ENCODE measurements around the gene TXNDC11.

The TXNDC11 gene

DNA sequence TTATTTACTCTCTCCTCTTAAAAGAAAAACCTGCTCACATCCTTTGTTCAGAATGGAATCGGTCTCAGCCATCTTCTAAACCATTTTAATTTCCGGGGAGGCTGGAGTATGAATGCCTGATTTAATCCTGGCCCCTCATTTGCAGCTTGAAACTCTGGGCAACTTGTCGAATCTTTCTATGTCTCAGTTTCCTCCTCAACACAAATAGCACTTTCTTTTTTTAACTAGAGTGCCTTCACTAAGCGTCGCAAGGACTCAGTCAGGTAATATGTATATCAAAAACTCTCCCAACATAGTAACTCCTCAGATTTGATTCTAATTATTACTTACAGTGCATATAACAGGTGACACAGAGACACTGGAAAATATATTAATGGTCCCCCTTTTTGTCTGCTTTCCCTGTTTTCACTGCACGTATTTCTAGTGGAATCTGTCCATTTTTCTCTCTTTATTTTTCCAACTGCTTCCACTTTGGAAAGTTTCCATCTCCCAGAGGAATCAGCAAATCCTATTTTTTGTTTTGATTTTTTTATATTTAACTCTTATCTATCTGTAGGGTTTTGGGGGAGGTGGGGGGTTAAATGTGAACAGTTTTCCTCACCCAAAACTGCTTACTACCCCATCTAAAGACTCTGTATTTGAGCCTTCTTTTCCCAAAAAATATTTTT, 55.8 kb downstream of the TXNDC11 start:
- no peak for DNase-seq

DNA sequence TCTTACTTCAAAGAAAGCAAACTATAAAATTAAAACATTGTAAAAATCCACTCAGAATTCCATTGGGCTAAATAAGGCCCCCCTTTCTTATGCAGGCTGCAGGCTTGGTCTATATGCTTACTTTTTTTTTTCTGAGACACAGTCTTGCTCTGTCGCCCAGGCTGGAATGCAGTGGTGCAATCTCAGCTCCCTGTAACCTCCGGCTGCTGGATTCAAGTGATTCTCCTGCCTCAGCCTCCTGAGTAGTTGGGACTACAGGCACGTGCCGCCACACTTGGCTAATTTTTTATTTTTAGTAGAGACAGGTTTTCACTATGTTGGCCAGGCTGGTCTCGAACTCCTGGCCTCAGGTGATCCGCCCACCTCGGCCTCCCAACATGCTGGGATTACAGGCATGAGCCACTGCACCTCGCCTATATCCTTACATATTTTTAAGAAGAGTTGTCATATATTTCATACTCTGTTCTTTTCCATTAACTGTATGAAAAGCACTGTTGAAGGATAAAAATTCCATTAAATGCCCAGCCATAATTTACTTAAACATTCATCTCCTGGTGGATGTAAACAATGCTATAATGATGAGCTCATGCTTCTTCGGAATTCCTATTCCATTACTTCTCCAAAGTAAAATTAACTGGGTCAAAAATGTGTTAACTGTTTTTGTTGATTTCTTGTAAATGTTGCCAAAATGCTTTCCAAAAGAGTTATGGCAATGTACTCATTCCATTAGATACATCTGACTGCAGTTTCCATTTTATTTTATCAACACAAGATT, 56.6 kb downstream of the TXNDC11 start:
- no peak for DNase-seq

DNA sequence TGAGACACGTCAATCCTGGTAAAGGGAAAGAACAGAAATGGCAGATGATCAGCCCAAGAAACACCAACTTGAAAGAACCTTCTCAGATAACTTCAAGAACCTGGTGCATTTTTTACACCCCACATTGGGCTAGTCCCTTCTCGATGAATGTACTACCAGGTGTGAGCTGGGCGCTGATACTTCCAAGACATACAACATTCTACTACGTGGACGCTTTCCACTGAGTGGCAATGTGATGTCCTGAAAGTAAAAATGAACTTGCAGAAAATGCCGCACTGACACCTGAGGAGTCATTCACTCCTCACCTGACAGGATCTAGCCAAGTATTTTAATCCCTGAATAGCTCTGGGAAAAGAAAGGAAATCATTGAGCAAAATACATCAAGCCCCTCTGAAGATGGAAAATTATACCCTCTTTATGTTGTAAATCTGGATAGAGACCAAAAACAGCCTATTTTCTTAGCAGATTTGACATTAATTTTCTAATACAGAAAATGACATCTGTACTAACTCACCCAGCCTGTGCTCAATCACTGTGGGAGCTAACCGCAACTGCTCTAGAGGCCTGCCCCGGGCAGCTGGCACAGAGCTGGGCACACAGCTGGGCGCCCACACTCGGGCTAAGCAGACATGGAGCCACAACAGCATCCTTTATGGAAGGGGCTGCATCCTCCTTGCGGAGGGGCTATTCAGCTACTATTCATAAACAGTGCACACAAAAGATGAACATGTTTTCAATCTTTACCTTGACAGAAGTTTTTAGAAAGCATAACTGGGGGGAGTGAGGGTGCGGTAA, 58.2 kb downstream of the TXNDC11 start:
- DNase-seq: no peak

DNA sequence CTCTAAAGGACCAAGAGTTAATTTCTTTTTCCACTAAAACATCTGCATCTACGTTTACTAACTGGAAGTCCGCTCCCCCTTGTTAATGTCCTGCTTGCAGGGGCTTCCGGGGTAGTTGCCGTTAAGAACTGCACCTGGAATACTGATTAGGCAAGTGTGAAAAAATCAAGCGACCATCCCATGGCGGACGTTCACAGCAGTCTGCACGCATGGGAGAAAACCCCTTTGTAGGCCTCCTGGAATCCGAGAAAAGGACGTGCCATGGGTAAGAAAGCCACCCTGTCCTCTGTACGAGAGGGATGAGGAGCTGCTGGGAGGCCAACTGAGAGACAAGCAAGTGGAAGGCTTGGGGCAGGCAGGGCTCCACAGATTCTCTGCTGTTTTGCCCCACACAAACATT, 59.5 kb downstream of the TXNDC11 start:
- DNase-seq: no peak

DNA sequence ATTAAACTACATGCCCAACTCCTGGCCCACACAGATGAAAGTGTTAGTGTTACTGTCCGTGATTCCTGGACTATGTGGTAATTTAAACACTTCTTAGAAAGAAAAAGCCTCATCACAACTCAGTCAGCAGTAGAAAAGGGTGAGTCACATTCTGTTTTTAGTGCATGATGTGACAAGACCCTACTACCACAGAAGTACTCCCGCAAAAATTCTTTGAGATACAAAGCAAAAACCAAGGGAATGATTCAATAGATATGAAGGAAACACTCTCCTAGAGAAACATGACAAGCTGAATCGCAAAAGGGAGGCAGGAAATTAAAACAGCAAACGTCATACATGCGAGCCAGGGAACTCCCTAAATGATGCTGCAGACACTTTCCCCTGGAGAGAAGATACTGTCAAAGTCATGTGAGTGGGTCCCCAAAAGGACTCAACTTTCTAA, 60.0 kb downstream of the TXNDC11 start:
- peak; percentile 89 for DNase-seq

DNA sequence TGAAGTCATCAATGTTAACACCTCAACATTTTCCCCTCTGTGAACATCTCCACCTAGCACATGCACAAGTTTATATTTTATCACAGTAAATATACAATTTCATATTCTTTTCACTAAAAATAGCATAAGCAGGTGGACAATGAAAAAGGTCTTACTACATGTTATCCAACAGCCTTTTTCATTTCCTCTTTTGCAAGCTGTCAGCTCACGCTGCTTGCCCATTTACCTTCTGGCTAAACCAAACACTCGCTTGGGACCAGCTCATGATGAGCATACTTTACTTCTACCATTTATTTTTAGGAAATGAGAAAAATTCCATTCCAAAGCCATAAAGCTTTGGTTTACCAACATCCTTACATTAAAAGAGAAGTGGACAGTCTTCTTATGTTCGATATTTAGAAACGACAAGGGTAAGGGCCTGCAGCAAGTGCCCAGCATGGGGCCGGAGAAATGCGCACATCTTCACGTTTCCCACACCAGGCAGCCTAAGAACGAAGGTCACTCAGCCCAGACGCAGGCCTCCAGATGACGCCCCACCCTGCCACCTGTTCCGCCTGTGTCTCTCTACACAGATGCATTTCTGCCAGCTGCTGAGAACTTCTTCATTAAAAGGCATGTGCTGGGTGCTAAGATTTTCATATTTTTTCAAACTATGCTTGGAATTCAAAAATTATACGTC, 60.5 kb downstream of the TXNDC11 start:
- no peak for DNase-seq

DNA sequence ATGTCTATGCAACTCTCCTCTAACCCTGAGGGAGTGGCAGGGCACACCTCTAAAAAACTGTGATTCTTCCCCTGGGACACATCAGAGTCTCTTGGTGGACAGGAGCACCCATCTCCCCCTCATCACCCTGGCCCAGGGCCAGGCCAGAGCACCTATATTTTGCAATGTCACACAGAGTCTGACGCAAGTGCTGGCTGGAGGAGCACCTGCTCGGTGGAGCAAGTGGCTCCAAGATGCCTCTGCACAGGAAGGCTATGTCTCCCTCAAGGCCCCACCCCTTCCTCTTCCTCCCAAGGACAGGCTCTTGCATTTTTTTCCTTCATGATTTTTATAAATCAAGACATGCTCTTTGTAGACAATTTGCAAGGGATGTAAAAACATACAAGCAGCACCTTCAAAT, 61.1 kb downstream of the TXNDC11 start:
- no peak for DNase-seq

DNA sequence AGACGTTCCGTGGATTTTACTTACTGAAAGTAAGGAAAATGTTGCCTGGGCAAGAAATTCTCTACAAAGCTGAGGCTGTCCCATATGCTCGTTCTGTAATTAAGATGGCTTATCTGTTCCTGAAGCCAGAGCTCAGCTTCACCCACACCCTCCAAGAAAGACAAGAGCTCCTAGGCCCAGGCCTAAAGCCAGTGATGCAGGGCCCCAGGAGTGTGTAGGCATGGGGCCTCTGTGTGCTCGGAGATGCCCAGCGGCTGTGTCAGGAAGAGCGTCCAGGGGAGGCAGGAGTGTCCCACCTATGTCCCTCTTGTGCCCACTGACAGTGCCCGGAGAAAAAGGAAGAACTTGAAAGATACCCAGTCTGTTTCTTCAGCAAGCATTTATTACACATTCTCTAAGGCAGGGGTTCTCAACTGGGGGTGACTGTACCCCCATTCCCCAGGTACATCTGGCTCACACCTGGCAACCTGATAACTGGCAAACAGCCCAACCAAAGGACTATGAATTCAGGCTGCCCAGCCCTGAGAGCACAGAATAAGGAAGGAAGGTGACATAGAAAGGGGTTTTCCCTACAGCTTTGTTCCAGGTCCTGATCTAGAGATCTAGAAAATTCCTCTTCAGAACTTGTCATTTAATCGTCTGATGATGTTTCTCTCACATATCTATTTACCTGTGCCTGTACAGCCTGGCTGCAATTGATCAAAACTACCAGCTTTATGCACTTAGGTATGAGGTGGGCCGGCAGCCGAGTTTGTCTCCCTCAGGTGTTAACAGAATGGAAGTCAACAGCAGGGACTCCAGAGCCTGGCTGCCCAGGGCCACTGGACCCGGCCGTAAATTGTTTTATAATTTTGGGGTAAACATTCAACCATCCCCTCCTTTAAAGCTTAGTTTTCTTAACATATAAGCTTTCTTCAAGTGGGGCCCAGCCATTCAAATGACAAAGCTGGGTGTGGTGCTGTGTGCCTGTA, 62.4 kb downstream of the TXNDC11 start:
- no peak for DNase-seq

DNA sequence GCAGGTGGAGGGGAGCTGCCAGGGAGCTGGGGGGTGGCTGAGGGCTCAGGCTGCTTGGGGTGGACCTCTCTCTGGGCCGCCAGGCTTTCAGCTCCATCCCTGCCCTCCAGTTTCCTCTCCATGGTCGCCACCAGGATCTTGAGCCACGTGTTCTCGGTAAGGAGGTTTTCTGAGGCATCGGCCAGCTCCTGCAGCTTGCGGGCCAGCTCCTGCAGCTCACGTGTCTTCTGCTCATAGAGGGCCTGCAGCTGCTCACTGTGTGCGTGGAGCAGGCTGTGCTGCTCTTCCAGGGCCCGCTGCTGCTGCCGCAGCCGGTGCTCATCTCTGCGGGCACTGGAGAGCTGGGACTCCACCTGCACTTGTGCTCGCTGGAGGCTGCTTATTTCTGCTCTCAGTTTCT, 63.4 kb downstream of the TXNDC11 start:
- no peak for DNase-seq

DNA sequence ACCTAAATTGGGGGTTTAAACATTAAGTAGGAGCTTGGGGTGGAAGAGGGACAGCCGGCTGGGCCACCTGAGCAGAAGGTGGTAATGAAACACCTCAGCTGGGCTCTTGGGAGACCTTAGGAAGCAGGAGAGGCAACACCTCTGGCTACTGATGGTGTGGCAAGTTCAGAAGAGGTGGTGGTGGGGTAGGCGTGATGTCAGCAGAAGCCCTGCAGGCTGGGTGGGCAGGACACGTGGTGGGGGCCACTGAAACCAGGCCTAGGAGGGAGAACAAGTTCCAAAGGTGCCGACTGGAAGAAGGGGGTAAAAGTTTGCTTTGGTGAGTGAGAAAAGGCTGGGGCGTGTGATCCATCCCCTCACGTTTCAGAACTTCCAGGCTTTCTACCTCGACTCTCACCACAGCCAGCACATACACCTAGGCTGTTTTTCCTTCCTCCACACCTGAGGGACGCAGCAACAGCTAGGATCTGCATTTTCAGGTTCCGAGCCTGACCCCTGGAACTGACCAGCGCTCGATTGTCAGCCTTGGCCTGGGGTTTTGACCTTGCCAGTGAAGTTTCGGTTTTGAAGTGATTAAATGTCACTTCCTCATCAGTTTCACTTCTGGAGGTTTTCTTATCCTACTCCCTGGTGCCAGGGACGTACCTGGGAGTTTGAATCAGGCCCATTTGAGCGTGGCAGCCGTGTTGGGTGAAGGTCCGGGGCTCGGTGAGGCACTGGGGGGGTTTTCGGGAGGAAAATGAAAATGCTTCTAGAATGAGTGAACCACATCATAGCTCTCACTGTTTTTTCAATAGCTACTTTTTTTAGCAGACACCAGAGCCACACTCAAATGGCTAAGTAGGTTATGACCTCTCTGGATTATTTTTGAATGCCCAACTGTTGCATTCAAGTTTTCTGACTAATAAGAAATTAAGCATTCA, 64.4 kb downstream of the TXNDC11 start:
- no peak for DNase-seq

- DNase-seq: no peak
Observed at GRCh38 chr16:11677451-11677951, 65.2 kb downstream of the TXNDC11 start.

GRCh38 chr16:11676799-11677198, 65.9 kb downstream of the TXNDC11 start:
- DNase-seq: no peak

- DNase-seq: no peak
Observed at GRCh38 chr16:11675561-11676511, 66.8 kb downstream of the TXNDC11 start.

DNA sequence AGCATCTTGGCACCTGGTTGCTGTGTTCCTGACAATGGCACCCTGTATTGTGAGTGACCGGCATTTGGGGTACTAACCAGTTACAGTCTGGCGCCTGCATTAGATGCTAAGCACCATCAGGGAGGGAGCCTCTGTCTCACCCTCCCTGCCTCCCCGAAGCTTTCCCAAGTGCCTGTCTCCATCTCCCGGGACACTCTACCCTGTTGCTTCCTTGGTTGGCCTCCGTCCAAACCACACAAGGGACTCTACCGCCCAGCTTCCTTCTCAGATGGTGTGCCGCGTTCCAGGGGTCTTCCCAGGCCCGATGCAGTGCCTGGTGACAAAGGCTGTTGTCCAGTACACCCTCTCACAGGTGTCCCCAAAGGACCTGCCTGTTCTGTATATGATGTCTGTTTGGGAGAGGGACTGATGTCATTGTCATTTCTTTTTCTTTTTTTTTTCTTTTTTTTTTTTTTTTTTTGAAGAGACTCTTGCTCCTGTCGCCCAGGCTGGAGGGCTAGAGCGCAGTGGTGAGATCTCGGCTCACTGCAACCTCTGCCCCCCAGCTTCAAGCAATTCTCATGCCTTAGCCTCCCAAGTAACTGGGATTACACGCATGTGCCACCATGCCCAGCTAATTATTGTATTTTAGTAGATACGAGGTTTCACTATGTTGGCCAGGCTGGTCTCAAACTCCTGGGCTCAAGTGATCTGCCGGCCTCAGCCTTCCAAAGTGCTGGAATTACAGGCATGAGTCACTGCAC, 67.7 kb downstream of the TXNDC11 start:
- DNase-seq: peak; percentile 41

DNA sequence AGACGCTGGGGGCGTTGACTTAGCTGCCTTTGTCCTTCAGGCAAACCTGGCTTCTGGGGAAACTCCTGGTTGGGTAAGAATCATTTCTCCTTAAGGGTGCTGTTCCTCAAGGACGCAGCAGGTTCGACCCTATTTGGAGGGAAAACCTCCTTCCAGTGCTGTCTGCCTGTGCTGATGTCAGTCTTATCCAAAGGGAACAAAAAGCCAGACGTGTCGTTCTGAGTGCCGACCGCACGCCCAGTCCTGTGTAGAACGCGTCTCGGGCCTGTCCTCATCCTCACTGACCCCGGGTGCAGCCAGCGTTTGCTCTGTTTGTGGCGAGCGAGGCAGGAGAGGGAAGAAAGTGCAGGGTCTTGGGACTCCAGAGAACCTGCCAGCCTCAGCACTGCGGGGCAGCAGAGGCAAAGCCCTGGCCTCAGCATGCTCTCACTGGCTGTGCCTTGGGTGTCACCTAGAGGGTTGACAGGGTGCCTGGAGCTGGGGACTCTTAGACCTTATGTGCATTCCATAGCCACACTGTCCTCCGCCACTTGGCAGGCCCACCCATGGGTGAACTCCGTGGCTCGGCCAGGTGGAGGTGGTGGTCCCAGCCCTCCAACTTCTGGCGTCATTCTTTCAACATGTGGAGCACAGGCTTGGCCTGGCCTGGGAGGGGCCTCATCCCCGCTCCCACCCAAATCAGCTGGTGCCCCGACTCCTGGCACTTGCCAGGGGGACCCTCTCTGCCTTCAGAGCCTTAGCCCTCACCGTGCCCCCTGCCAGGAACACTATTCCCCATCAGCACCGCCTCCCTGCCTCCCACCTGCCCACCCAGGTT, 68.4 kb downstream of the TXNDC11 start:
- no peak for DNase-seq

DNA sequence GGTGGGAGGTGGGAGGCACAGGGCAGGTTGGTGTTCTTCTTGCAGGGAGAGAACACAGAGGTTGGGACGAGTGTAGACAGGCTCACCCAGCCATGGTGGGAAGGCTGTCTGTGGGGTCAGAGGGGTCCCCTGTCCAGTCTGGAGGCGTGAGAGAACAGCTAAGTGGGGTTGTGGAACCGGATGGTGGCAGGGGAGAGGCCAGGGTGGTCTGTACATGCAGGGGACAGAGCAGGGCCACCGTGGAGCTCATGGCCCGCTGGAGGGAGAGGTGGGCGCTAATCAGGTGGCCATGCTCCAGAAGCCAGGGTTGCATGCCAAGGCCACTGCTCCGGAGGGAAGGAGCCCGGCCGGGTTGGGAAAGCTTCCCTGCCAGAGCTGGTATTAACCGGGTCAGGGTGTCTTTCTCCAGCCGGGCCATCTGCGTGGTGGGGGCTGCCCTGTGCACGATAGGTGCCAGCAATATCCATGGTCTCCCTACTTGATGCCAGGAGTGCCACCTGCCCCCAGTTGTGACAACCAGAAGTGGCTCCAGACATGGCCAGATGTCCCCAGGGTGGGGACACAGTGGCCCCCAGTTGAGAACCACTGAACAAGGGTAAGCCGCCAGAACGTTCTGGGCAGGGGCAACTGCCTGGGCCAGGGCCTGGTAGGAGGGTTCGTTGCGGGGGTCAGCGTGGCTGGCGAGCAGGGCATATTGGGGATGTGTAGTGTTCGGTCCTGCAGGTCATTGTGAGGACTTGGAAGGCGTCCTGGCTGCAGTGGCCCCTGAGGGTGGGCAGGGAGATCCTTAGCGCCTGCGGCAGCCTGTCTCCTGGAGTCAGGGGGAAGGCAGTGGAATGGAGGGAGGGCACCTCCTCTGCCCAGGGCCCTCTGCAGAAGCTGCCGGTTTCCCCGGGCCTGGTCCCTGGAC, 69.3 kb downstream of the TXNDC11 start:
- DNase-seq: no peak
